ENCODE data around the gene PSME2. TPM values are rescaled to one million over a fixed set of nuclear protein-coding genes. Genes with fewer than 3 reads are reported as not detected.

Gene PSME2
- 100 to 1,000 TPM; 257 to 514 (median 294) TPM for polyA plus RNA-seq (ENCODE audit: low read depth in 6 of 6)

GRCh38 chr14:24146453-24146977 is at the start of gene PSME2:
PSME2 (minus strand) TSS chr14:24146610; CDS start chr14:24146581, 29 bp downstream.
- no peaks in the 10 kb centered on the region for H3K9me3 Mint-ChIP-seq
- peaks cover 7 to 15% of the 10 kb centered on the region in 2 donors for H3K36me3 Mint-ChIP-seq
- H3K4me1 Mint-ChIP-seq, result peaks cover 46 to 65% (median 57%) of the 10 kb centered on the region in 3 donors
- H3K4me3 Mint-ChIP-seq, result peak within 1 kb of the TSS; percentile 89 to 100 (median 99)
- H3K27me3 Mint-ChIP-seq, result no peaks in the 10 kb centered on the region
- peak within 1 kb of the TSS; percentile 86 to 99 (median 96) for H3K27ac Mint-ChIP-seq
- ATAC-seq (ENCODE audit: low read depth in 2 of 2), result peak; percentile 60
- peak; percentile 91 for DNase-seq

GRCh38 chr14:24195186-24196070 is 49.0 kb upstream of the PSME2 start, which contains the start of gene TM9SF1:
TM9SF1 (minus strand) TSS chr14:24195441; CDS start chr14:24195019, 422 bp downstream.
- peak; percentile 91 for DNase-seq
- Mint-ChIP-seq H3K27me3 (no peaks in the 10 kb centered on the region), H3K36me3 (no peaks in the 10 kb centered on the region), H3K9me3 (no peaks in the 10 kb centered on the region), H3K4me3 (peak within 1 kb of the TSS; percentile 83 to 98 (median 94)), H3K27ac (peak within 1 kb of the TSS; percentile 95 to 100 (median 99)), H3K4me1 (peaks cover 45 to 69% (median 53%) of the 10 kb centered on the region in 3 donors)
- ATAC-seq (ENCODE audit: low read depth in 2 of 2), result peak; percentile 87 to 88

- H3K9me3 Mint-ChIP-seq, result no peaks in the 10 kb centered on the region
- H3K27ac Mint-ChIP-seq, result peak overlapping the region; percentile 90 to 100 (median 99)
- no peak for ATAC-seq (ENCODE audit: low read depth in 2 of 2)
- H3K4me1 Mint-ChIP-seq, result peaks cover 45 to 68% (median 53%) of the 10 kb centered on the region in 3 donors
- peak overlapping the region; percentile 83 to 98 (median 94) for H3K4me3 Mint-ChIP-seq
- no peaks in the 10 kb centered on the region for H3K27me3 Mint-ChIP-seq
- DNase-seq, result no peak
- no peaks in the 10 kb centered on the region for H3K36me3 Mint-ChIP-seq
Measured at GRCh38 chr14:24194873-24195185, 48.4 kb upstream of the PSME2 start.

GRCh38 chr14:24194186-24194872 is 47.9 kb upstream of the PSME2 start:
- no peaks in the 10 kb centered on the region for H3K27me3 Mint-ChIP-seq
- no peaks in the 10 kb centered on the region for H3K9me3 Mint-ChIP-seq
- peak overlapping the region; percentile 83 to 98 (median 94) for H3K4me3 Mint-ChIP-seq
- ATAC-seq (ENCODE audit: low read depth in 2 of 2) (no peak), DNase-seq (no peak)
- peak overlapping the region; percentile 90 to 100 (median 99) for H3K27ac Mint-ChIP-seq
- peaks cover 47 to 64% (median 52%) of the 10 kb centered on the region in 3 donors for H3K4me1 Mint-ChIP-seq
- no peaks in the 10 kb centered on the region for H3K36me3 Mint-ChIP-seq

- ATAC-seq (ENCODE audit: low read depth in 2 of 2) (no peak), DNase-seq (no peak)
- Mint-ChIP-seq H3K36me3 (no peaks in the 10 kb centered on the region), H3K9me3 (no peaks in the 10 kb centered on the region), H3K27me3 (no peaks in the 10 kb centered on the region), H3K4me1 (peaks cover 41 to 66% (median 50%) of the 10 kb centered on the region in 3 donors), H3K27ac (peak overlapping the region in 4 of 6 donors; percentile 38 to 88 (median 72)), H3K4me3 (peak overlapping the region in 5 of 8 donors; percentile 16 to 43 (median 36))
Measured at GRCh38 chr14:24192933-24193332, 46.5 kb upstream of the PSME2 start.

- Mint-ChIP-seq H3K4me3 (peak overlapping the region in 2 of 8 donors; percentile 42 to 98), H3K27ac (peak overlapping the region in 2 of 6 donors; percentile 53 to 82), H3K36me3 (no peaks in the 10 kb centered on the region), H3K27me3 (no peaks in the 10 kb centered on the region), H3K9me3 (no peaks in the 10 kb centered on the region), H3K4me1 (peaks cover 42 to 60% (median 46%) of the 10 kb centered on the region in 3 donors)
- ATAC-seq (ENCODE audit: low read depth in 2 of 2) (no peak), DNase-seq (no peak)
Measured at GRCh38 chr14:24190416-24190815, 44.0 kb upstream of the PSME2 start.

- DNase-seq, result no peak
- H3K36me3 Mint-ChIP-seq, result no peaks in the 10 kb centered on the region
- H3K9me3 Mint-ChIP-seq, result no peaks in the 10 kb centered on the region
- peak overlapping the region in 3 of 8 donors; percentile 6 to 98 (median 95) for H3K4me3 Mint-ChIP-seq
- peak overlapping the region; percentile 61 to 98 (median 95) for H3K27ac Mint-ChIP-seq
- no peaks in the 10 kb centered on the region for H3K27me3 Mint-ChIP-seq
- H3K4me1 Mint-ChIP-seq, result peaks cover 34 to 54% (median 36%) of the 10 kb centered on the region in 3 donors
- no peak for ATAC-seq (ENCODE audit: low read depth in 2 of 2)
Measured at GRCh38 chr14:24189460-24189859, 43.0 kb upstream of the PSME2 start.

- Mint-ChIP-seq H3K4me3 (peak overlapping the region; percentile 79 to 98 (median 94)), H3K27ac (peak overlapping the region; percentile 82 to 98 (median 96)), H3K27me3 (no peaks in the 10 kb centered on the region), H3K9me3 (no peaks in the 10 kb centered on the region), H3K4me1 (peaks cover 30 to 49% (median 32%) of the 10 kb centered on the region in 3 donors), H3K36me3 (no peaks in the 10 kb centered on the region)
- ATAC-seq (ENCODE audit: low read depth in 2 of 2), result no peak
- DNase-seq, result no peak
Measured at GRCh38 chr14:24189059-24189375, 42.6 kb upstream of the PSME2 start.

GRCh38 chr14:24188251-24189058 is 42.0 kb upstream of the PSME2 start, which contains the start of gene IPO4:
IPO4 (minus strand) TSS chr14:24188816; CDS start chr14:24188787, 29 bp downstream.
- Mint-ChIP-seq H3K27ac (peak within 1 kb of the TSS; percentile 82 to 98 (median 96)), H3K36me3 (no peaks in the 10 kb centered on the region), H3K9me3 (no peaks in the 10 kb centered on the region), H3K27me3 (no peaks in the 10 kb centered on the region), H3K4me1 (peaks cover 28 to 48% (median 30%) of the 10 kb centered on the region in 3 donors), H3K4me3 (peak within 1 kb of the TSS; percentile 79 to 98 (median 94))
- DNase-seq (peak; percentile 93), ATAC-seq (ENCODE audit: low read depth in 2 of 2) (peak; percentile 97 to 98)

- DNase-seq (no peak), ATAC-seq (ENCODE audit: low read depth in 2 of 2) (no peak)
- H3K4me3 Mint-ChIP-seq, result peak overlapping the region; percentile 79 to 98 (median 94)
- no peaks in the 10 kb centered on the region for H3K9me3 Mint-ChIP-seq
- no peaks in the 10 kb centered on the region for H3K27me3 Mint-ChIP-seq
- H3K27ac Mint-ChIP-seq, result peak overlapping the region in 4 of 6 donors; percentile 82 to 97 (median 89)
- H3K4me1 Mint-ChIP-seq, result peaks cover 26 to 41% (median 26%) of the 10 kb centered on the region in 3 donors
- peaks cover 0 to 2% of the 10 kb centered on the region in 2 donors for H3K36me3 Mint-ChIP-seq
Measured at GRCh38 chr14:24187539-24187915, 41.1 kb upstream of the PSME2 start.

GRCh38 chr14:24186831-24187538 is 40.6 kb upstream of the PSME2 start:
- Mint-ChIP-seq H3K4me1 (peaks cover 22 to 36% (median 25%) of the 10 kb centered on the region in 3 donors), H3K4me3 (peak overlapping the region; percentile 7 to 98 (median 80)), H3K27me3 (no peaks in the 10 kb centered on the region), H3K27ac (peak overlapping the region in 4 of 6 donors; percentile 61 to 97 (median 72)), H3K36me3 (peaks cover 0 to 4% of the 10 kb centered on the region in 2 donors), H3K9me3 (no peaks in the 10 kb centered on the region)
- no peak for DNase-seq
- no peak for ATAC-seq (ENCODE audit: low read depth in 2 of 2)

GRCh38 chr14:24185741-24186140 is 39.3 kb upstream of the PSME2 start:
- peaks cover 22 to 32% (median 25%) of the 10 kb centered on the region in 3 donors for H3K4me1 Mint-ChIP-seq
- H3K36me3 Mint-ChIP-seq, result peaks cover 0 to 4% of the 10 kb centered on the region in 2 donors
- no peak for ATAC-seq (ENCODE audit: low read depth in 2 of 2)
- H3K27me3 Mint-ChIP-seq, result no peaks in the 10 kb centered on the region
- H3K4me3 Mint-ChIP-seq, result peak overlapping the region in 2 of 8 donors; percentile 5 to 47
- H3K9me3 Mint-ChIP-seq, result no peaks in the 10 kb centered on the region
- H3K27ac Mint-ChIP-seq, result no peak overlapping the region
- no peak for DNase-seq

Measured in naive B cell (primary cell).